Activated T-cell treated with anti-CD3 and anti-CD28 coated beads, Interleukin-2, amount 50 U/mL, for 72 hours (primary cell): ENCODE data around the gene TTYH3. TPM values are rescaled to one million over a fixed set of nuclear protein-coding genes. Genes with fewer than 3 reads are reported as not detected.
"Not testable (repeated sequence)": the region's sequence is repeated elsewhere in the genome, so short reads cannot be mapped to it uniquely, and the experiment has no call there.

Experiments used
- ATAC-seq, 2 donors: fragments of 150-1000 bp; cut with Tn5 transposase; replicated peaks in 1 of 2; 2 replicates each; pipeline ENCODE4 v1.10.0; 2021; ENCODE audit warnings: moderate library complexity in 2 of 2, mild to moderate bottlenecking in 1 of 2
- DNase-seq, 2 donors: peaks; one replicate each; pipeline ENCODE4 v3.0.0; 2021 to 2022; ENCODE audit warnings: mixed read lengths in 1 of 2
- H3K27ac Mint-ChIP-seq: one replicate; pipeline ENCODE4 v1.8.0; 2022; ENCODE audit warnings: mild to moderate bottlenecking, moderate library complexity, mixed read lengths
- H3K27me3 Mint-ChIP-seq: one replicate; pipeline ENCODE4 v1.8.0; 2022; ENCODE audit warnings: low read depth, mixed read lengths
- H3K36me3 Mint-ChIP-seq, 2 donors: one replicate each; pipeline ENCODE4 v1.8.0; 2022; ENCODE audit warnings: mixed read lengths in 2 of 2, mild to moderate bottlenecking in 1 of 2; ENCODE audit not compliant: insufficient read depth in 2 of 2
- H3K4me1 Mint-ChIP-seq: one replicate; pipeline ENCODE4 v1.8.0; 2022; ENCODE audit warnings: low read depth, mixed read lengths
- H3K4me3 Mint-ChIP-seq, 2 donors: one replicate each; pipeline ENCODE4 v1.8.0; 2022; ENCODE audit warnings: mild to moderate bottlenecking in 2 of 2, mixed read lengths in 2 of 2, moderate library complexity in 2 of 2
- H3K9me3 Mint-ChIP-seq, 2 donors: one replicate each; pipeline ENCODE4 v1.8.0; 2022; ENCODE audit warnings: mixed read lengths in 2 of 2
- total RNA-seq, 2 donors: library from RNA; stranded (reverse); gene quantifications; one replicate each; pipeline ENCODE4 v1.2.3, GENCODE V29; 2022

Gene TTYH3
- total RNA-seq, 2 donors from 2014 or later, result 30.0 to 36.4 TPM

GRCh38 chr7:2607122-2607922 lies 24.5 kb upstream of the TTYH3 start:
- H3K27ac Mint-ChIP-seq, result no peak overlapping the region

GRCh38 chr7:2607923-2608904 lies 23.6 kb upstream of the TTYH3 start:
- Mint-ChIP-seq H3K27me3 (no peaks in the 10 kb centered on the region), H3K9me3 (no peaks in the 10 kb centered on the region), H3K27ac (no peak overlapping the region), H3K4me3 (no peak overlapping the region), H3K4me1 (peaks cover 4% of the 10 kb centered on the region), H3K36me3 (no peaks in the 10 kb centered on the region)
- DNase-seq (no peak), ATAC-seq (no peak)

More at GRCh38 chr7:2607122-2607922, 24.5 kb upstream of the TTYH3 start:
- DNase-seq (no peak), ATAC-seq (no peak)
- peaks cover 4% of the 10 kb centered on the region for H3K4me1 Mint-ChIP-seq
- no peak overlapping the region for H3K4me3 Mint-ChIP-seq
- H3K36me3 Mint-ChIP-seq, result no peaks in the 10 kb centered on the region
- no peaks in the 10 kb centered on the region for H3K9me3 Mint-ChIP-seq
- H3K27me3 Mint-ChIP-seq, result no peaks in the 10 kb centered on the region

GRCh38 chr7:2608921-2609411 lies 22.8 kb upstream of the TTYH3 start:
- Mint-ChIP-seq H3K27ac (no peak overlapping the region), H3K4me1 (peaks cover 4% of the 10 kb centered on the region), H3K4me3 (no peak overlapping the region), H3K27me3 (no peaks in the 10 kb centered on the region), H3K36me3 (no peaks in the 10 kb centered on the region), H3K9me3 (no peaks in the 10 kb centered on the region)
- DNase-seq (peak; percentile 22 to 25), ATAC-seq (peak; percentile 50 to 58)

GRCh38 chr7:2609646-2610045 lies 22.1 kb upstream of the TTYH3 start:
- DNase-seq, ATAC-seq, H3K9me3 Mint-ChIP-seq, H3K4me1 Mint-ChIP-seq, H3K36me3 Mint-ChIP-seq, H3K27me3 Mint-ChIP-seq, H3K27ac Mint-ChIP-seq, H3K4me3 Mint-ChIP-seq: not testable (repeated sequence)

GRCh38 chr7:2610466-2610865 lies 21.3 kb upstream of the TTYH3 start:
- no peaks in the 10 kb centered on the region for H3K36me3 Mint-ChIP-seq
- H3K27me3 Mint-ChIP-seq, result no peaks in the 10 kb centered on the region
- H3K4me3 Mint-ChIP-seq, result no peak overlapping the region
- DNase-seq (no peak), ATAC-seq (no peak)
- H3K4me1 Mint-ChIP-seq, result peaks cover 4% of the 10 kb centered on the region
- no peaks in the 10 kb centered on the region for H3K9me3 Mint-ChIP-seq
- no peak overlapping the region for H3K27ac Mint-ChIP-seq

- ATAC-seq (peak in 1 of 2 donors; percentile 7), DNase-seq (no peak)
- no peak overlapping the region for H3K4me3 Mint-ChIP-seq
- no peaks in the 10 kb centered on the region for H3K9me3 Mint-ChIP-seq
- no peak overlapping the region for H3K27ac Mint-ChIP-seq
- H3K36me3 Mint-ChIP-seq, result no peaks in the 10 kb centered on the region
- H3K4me1 Mint-ChIP-seq, result peaks cover 4% of the 10 kb centered on the region
- no peaks in the 10 kb centered on the region for H3K27me3 Mint-ChIP-seq
Measured at GRCh38 chr7:2610898-2611297, 20.9 kb upstream of the TTYH3 start.

GRCh38 chr7:2611401-2611800 lies 20.4 kb upstream of the TTYH3 start:
- H3K9me3 Mint-ChIP-seq, result no peaks in the 10 kb centered on the region
- H3K36me3 Mint-ChIP-seq, result no peaks in the 10 kb centered on the region
- H3K27me3 Mint-ChIP-seq, result no peaks in the 10 kb centered on the region
- no peak overlapping the region for H3K27ac Mint-ChIP-seq
- H3K4me3 Mint-ChIP-seq, result no peak overlapping the region
- no peak for ATAC-seq
- H3K4me1 Mint-ChIP-seq, result peaks cover 4% of the 10 kb centered on the region
- DNase-seq, result no peak

GRCh38 chr7:2611922-2612321 lies 19.9 kb upstream of the TTYH3 start:
- no peaks in the 10 kb centered on the region for H3K9me3 Mint-ChIP-seq

GRCh38 chr7:2612445-2613097 lies 19.2 kb upstream of the TTYH3 start:
- DNase-seq, result peak in 1 of 2 donors; percentile 13

More at GRCh38 chr7:2611922-2612321, 19.9 kb upstream of the TTYH3 start:
- Mint-ChIP-seq H3K36me3 (no peaks in the 10 kb centered on the region), H3K27ac (no peak overlapping the region), H3K4me3 (no peak overlapping the region), H3K27me3 (no peaks in the 10 kb centered on the region), H3K4me1 (peaks cover 4% of the 10 kb centered on the region)
- DNase-seq (no peak), ATAC-seq (no peak)

GRCh38 chr7:2613098-2613930 lies 18.5 kb upstream of the TTYH3 start:
- Mint-ChIP-seq H3K4me1 (peaks cover 4% of the 10 kb centered on the region), H3K4me3 (no peak overlapping the region), H3K27me3 (no peaks in the 10 kb centered on the region), H3K27ac (no peak overlapping the region), H3K36me3 (no peaks in the 10 kb centered on the region), H3K9me3 (no peaks in the 10 kb centered on the region)
- no peak for ATAC-seq
- DNase-seq, result no peak

More at GRCh38 chr7:2612445-2613097, 19.2 kb upstream of the TTYH3 start:
- Mint-ChIP-seq H3K4me1 (peaks cover 4% of the 10 kb centered on the region), H3K36me3 (no peaks in the 10 kb centered on the region), H3K9me3 (no peaks in the 10 kb centered on the region), H3K27ac (no peak overlapping the region), H3K4me3 (no peak overlapping the region), H3K27me3 (no peaks in the 10 kb centered on the region)
- ATAC-seq, result peak in 1 of 2 donors; percentile 31

GRCh38 chr7:2613931-2614600 lies 17.7 kb upstream of the TTYH3 start:
- H3K4me1 Mint-ChIP-seq, result peaks cover under 1% of the 10 kb centered on the region
- no peaks in the 10 kb centered on the region for H3K9me3 Mint-ChIP-seq
- no peaks in the 10 kb centered on the region for H3K36me3 Mint-ChIP-seq
- H3K27ac Mint-ChIP-seq, result no peak overlapping the region
- ATAC-seq (no peak), DNase-seq (no peak)
- H3K27me3 Mint-ChIP-seq, result no peaks in the 10 kb centered on the region
- no peak overlapping the region for H3K4me3 Mint-ChIP-seq
